T-helper 9 cell (primary cell): ENCODE results near the gene ACSL3.

Source experiments
- DNase-seq: peaks from one replicate; pipeline ENCODE4 v3.0.0-alpha.2; 2020

ACSL3 gene

GRCh38 chr2:222883420-222883819, 22.6 kb downstream of the ACSL3 start:
- DNase-seq, result no peak

DNA sequence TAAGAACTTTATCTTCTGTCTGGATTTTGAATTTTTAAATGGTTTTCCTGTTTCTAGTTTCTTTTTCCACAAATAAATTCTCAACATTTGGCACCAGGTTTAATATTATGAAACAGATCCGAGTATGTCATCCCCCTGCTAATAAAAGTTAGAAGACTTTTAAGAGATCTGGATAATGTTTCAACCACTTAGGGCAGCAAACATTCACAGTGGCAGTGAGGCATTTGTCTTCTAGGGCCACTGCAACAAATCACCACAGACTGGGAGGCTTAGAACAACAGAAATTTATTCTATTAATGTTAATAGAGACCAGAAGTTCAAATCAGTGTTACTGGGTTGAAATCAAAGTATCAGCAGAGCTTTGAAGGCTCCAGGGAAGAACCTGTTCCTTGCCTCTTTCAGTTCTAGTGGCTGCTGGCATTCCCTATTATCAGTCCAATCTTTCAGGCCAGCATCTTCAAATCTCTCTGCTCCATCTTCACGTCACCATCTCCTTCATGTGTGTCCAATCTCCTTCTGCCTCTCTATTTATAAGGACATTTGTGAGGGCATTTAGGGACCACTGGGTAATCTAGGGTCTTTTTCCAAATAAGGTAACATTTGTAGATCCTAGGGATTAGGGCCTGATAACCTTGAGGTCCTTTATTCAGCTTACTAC, 23.4 kb downstream of the ACSL3 start:
- no peak for DNase-seq

- no peak for DNase-seq
Measured at GRCh38 chr2:222884805-222885424, 24.1 kb downstream of the ACSL3 start.

GRCh38 chr2:222887124-222887523, 26.3 kb downstream of the ACSL3 start:
- DNase-seq, result no peak

GRCh38 chr2:222888716-222889115, 27.9 kb downstream of the ACSL3 start:
- no peak for DNase-seq

DNA sequence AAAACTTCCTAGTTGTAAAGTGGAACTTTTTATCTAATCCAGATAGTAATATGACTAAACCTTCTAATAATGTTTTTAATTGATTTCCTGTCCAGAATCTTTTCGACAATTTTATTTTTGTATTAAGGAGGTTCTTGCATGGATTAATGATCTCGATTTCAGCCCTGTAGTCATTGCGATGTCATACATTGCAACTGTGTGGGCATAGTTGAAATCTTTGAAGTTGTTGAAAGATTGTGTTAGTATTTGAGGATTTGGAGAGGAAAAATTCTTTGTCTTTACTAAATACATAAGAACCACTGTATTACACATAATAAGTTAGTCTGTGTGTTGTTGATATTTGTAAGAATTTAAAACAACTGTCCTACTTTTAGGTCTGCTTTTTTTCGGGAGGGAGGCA, 31.1 kb downstream of the ACSL3 start:
- no peak for DNase-seq

DNA sequence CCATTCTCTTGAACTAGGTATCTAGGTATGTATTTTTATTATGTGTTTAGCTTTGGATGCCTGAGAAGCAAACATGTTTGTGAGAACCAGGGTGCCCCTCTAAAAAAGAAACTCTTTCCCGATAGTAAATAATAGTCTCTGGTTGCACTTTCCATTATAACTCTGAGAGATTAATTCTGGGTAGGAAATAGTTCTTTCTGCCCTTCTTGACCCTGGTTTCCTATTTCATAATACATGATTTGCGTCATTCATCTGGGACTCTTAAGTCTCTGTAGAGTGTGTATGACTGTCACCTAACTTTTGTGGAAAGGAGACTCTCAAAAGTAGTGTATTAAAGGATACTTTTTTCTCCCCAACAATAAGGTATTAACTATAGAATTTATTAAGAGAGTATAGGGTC, 31.5 kb downstream of the ACSL3 start:
- DNase-seq, result no peak

DNA sequence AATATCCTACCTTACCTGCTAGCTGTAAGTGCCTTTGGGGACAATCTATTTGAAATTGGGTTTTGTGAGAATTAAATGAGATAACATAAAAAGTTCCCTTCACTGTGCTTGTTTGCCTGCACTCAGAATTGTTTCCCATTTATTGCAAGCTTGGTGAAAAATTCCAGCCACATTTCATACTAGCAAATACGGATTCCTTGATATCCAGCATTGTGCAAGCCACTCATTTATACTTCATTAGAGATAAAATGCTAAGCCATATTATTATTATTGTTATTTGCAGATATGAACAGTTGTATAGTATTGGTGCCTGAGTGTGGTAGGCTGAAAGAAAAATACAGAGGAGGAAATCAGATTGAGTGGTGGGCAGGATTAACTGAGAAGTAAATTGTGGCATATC, 31.9 kb downstream of the ACSL3 start:
- DNase-seq, result no peak

GRCh38 chr2:222893716-222894115, 32.9 kb downstream of the ACSL3 start:
- DNase-seq, result no peak

DNA sequence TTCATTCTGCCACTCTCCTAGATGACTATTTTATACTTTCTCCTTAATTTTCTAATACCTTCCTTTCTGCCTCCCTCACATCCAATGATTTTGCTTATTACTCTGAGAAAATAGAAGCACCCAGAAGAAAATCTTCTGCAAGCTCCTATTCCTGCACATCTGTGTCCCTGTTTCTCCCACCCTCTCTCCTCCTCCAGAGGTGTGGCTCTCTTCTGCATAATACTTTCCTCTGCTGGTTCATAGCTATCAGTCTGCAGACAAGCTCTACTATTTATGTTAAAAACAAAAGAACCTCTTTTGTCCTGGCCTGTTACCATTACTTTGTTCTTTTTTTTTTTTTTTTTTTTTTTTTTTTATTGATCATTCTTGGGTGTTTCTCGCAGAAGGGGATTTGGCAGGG, 34.3 kb downstream of the ACSL3 start:
- DNase-seq, result no peak

GRCh38 chr2:222897898-222898297, 37.1 kb downstream of the ACSL3 start:
- DNase-seq, result no peak

DNA sequence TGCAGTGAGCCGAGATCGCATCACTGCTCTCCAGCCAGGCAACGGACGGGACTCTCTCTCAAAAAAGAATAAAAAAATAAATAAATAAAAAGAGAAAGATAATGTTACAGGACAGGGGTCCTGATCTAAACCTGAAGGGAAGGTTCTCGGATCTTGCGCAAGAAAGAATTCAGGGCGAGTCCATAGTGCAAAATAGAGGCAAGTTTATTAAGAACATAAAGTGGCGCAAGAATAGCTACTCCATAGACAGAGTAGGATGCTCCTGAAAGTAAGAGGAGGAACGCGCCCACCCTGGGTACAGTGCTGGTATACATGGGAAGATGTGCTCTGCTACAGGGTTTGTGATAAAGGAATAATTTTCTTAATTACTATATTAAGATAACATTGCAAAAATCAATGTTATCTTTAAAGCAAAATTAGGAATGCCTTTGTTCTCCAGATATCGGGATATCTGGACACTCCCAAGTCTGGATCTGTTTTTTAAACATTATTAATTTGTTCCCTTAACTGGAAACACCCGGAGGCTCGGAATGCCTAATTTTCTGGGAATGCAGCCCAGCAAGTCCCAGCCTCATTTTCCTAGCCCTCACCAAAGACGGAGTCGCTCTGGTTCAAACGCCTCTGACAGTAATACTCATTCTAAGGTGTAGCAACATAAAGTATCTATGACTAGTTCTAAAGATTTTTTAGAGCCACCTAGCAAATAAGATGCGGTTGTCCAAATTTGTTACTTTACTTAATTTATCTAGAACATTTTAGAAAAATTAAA, 38.8 kb downstream of the ACSL3 start:
- no peak for DNase-seq

DNA sequence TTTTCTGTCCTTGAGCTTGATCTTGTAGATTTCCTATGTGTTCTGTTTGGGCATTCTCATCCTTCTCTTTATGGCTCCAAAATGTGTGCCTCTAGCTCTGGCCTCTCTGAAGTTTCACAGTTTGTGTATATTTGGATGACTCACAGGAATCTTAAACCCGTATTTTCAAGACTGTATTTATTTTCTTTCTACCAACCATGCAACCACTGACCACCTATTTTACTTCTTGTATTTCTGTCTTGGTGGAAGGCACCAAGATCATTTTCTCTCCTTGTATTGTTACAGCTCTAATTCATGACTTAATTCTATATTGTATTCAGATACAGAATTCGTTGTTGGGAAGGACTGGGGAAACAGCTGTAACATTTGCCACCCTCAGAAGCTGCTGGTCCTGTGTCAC, 39.5 kb downstream of the ACSL3 start:
- DNase-seq, result no peak

DNA sequence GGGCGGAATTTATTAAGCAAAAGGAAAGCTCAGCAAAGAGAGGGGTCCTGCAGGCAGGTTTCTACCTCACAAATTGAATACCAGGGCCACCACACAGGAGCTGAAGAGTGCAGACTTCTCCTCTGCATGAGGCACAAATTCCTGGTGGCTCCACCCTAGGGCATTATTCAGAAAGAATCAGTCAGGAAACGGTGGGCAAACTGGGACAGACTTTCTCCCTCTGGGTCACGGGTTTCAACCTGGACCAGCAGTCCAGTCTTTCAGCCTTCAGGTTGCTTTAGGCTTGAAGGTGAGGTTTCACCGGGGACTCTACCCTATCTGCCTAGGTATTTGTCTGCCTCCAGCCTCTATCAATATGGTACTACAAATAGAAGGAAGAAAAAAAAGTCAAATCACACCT, 41.8 kb downstream of the ACSL3 start:
- no peak for DNase-seq

DNA sequence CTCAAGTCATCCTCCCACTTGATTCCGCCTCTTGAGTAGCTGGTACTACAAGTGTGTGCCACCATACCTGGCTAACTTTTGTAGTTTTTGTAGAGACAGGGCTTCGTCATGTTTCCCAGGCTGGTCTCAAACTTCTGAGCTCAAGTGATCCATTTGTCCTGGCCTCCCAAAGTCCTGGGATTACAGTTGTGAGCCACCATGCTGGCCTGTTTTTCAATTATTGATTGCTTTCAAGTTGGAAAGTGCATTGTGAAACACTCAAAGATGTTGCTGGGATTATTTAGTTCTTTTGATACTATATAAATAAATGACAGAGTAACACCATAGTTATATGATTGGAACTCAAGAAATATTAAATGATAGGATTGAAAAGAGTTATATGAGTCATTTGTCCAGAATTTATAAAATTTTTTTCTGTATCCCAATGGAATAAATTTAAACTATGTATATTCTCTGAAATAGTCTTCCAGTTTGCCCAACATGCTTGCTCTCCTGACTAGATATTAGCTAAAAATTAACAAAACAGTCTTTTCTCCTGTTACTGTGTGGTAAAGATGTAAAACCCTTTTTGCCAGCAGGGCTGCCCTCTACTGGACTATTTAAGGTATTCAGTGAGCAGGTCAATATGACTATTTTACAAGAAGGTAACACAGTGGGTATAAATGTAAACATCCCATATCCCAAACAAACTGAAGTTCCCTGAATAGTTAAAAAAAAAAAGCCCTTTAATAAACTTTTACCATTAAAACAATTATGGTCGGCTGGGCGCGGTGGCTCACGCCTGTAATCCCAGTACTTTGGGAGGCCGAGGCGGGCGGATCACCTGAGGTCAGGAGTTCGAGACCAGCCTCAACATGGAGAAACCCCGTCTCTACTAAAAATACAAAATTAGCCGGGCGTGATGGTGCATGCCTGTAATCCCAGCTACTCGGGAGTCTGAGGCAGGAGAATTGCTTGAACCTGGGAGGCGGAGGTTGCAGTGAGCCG, 42.7 kb downstream of the ACSL3 start:
- DNase-seq, result no peak

- no peak for DNase-seq
Measured at GRCh38 chr2:222904557-222905258, 43.9 kb downstream of the ACSL3 start.

GRCh38 chr2:222907048-222907447, 46.2 kb downstream of the ACSL3 start:
- no peak for DNase-seq

DNA sequence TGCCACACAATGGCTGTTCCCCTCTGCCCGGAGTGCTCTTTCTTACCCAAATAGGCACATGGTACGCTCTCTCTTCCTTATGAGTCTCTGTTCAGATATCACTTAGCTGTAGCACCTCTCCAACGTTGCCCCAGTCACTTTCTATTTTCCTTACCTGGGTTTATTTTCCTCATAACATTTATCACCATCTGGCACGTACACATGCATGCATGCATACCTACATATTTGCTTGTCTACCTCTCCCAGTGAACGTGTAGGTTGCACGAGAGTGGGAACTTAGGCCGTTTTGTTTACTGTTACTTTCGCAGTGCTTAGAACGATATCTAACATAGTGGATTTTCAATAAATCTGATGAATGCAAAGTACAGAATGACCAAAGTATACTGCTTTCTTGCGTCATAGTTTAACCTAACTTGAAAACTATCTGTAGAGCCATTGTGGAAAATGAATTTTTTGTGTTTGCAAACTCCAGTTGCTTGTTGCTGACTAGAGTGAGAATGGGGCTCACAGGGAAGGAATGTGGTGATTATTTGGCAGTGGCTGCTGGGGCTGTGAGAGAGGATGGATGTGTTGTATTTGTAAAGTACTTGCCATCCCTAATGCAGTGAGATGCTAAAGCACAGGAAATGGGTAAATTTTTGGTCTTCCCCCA, 47.1 kb downstream of the ACSL3 start:
- DNase-seq, result no peak

- DNase-seq, result no peak
Measured at GRCh38 chr2:222909286-222909685, 48.5 kb downstream of the ACSL3 start.

DNA sequence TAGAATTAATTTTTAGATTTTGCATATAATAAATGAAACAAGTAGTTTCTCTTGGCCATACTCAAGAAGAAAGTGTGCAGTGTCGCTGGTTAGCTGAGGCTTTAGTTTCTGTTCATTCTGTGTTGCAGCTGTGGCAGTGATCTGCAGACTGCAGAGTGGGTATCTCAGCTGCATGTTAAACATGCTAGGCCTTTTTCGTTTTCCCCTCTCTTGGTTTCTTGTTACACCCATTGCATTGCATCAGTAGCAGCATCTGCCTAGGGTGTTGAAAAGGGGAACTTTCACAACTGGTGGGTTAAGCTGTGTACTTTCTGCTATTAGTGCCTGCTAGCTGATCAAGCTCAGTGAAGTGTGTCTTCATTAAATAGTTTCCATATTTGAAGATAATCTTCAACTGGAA, 51.3 kb downstream of the ACSL3 start:
- no peak for DNase-seq

DNA sequence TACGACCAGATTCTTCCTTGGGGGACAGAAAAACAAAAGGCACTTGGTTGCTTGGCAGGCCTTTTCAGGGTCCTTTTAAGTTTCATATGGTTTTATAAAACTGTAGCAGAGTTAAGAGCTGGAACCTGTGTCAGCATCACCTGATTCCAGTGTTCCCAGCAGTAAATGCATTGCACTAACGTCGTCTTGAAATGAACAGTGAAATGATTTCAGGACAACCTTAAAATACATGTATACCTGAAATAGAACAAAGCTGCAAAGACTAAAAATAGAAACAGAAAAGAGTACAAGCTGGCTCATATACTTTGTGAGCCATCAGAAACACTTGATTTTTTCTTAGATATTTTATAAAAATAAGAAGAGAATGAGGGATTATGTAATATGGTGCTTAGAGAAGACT, 51.9 kb downstream of the ACSL3 start:
- no peak for DNase-seq
